HPDE6-E6E7 (cell line): Measurements from ENCODE around the gene ACTR3.

Source experiments
- DNase-seq: peaks from one replicate; pipeline ENCODE4 v3.0.0; 2011; ENCODE audit warnings: missing footprints; ENCODE audit errors: extremely low spot score

ACTR3 gene

GRCh38 chr2:113965644-113966043 lies 75.8 kb downstream of the ACTR3 start:
- DNase-seq = no peak

GRCh38 chr2:113966171-113966570 lies 76.3 kb downstream of the ACTR3 start:
- no peak for DNase-seq

- DNase-seq = no peak
Observed at GRCh38 chr2:113966832-113967231, 76.9 kb downstream of the ACTR3 start.

GRCh38 chr2:113967272-113967671 lies 77.4 kb downstream of the ACTR3 start:
- DNase-seq = no peak

- DNase-seq = no peak
Observed at GRCh38 chr2:113972766-113973165, 82.9 kb downstream of the ACTR3 start.

- DNase-seq = no peak
Observed at GRCh38 chr2:113973810-113974209, 83.9 kb downstream of the ACTR3 start.

GRCh38 chr2:113974727-113975126 lies 84.8 kb downstream of the ACTR3 start:
- no peak for DNase-seq

GRCh38 chr2:113976277-113976928 lies 86.5 kb downstream of the ACTR3 start:
- no peak for DNase-seq

- DNase-seq = no peak
Observed at GRCh38 chr2:113977060-113977659, 87.3 kb downstream of the ACTR3 start.

GRCh38 chr2:113977660-113978523 lies 88.0 kb downstream of the ACTR3 start:
- DNase-seq = peak; percentile 41

- DNase-seq = no peak
Observed at GRCh38 chr2:113978524-113979190, 88.8 kb downstream of the ACTR3 start.

- no peak for DNase-seq
Observed at GRCh38 chr2:113979191-113980128, 89.6 kb downstream of the ACTR3 start.

- DNase-seq = no peak
Observed at GRCh38 chr2:113980946-113981345, 91.1 kb downstream of the ACTR3 start.

GRCh38 chr2:113981404-113982134 lies 91.7 kb downstream of the ACTR3 start:
- no peak for DNase-seq

- DNase-seq = no peak
Observed at GRCh38 chr2:113985554-113986397, 95.9 kb downstream of the ACTR3 start.

GRCh38 chr2:113986762-113987290 lies 96.9 kb downstream of the ACTR3 start:
- no peak for DNase-seq

GRCh38 chr2:113992090-113992489 lies 102.2 kb downstream of the ACTR3 start:
- DNase-seq = peak; percentile 11

- no peak for DNase-seq
Observed at GRCh38 chr2:113996671-113997594, 107.0 kb downstream of the ACTR3 start.
